Stomach (tissue), 4 donors: ENCODE data around the gene PUS3.
A peak's percentile ranks its signal among the peaks of the same experiment; 100 is the strongest.

ENCODE experiments used
- CTCF ChIP-seq, 7 experiments: fragments of 450-650 bp in 4 of 7; fragments of 200-600 bp in 3 of 7; sonication (generic) in 3 of 7; IDR thresholded peaks; one replicate each; pipeline ENCODE4 v1.5.1; 2016 to 2019; ENCODE audit warnings: antibody characterized with exemption in 7 of 7, control low read depth in 2 of 7, mild to moderate bottlenecking in 1 of 7
- POLR2AphosphoS5 ChIP-seq, 3 donors: sonication (generic); formaldehyde crosslinking; IDR thresholded peaks; one replicate each; pipeline ENCODE4 v1.6.1; 2016; ENCODE audit warnings: antibody characterized with exemption in 3 of 3

- TF ChIP-seq CTCF (IDR thresholded peaks at IDR 0.05) (peak in 4 of 7 experiments; percentile 7 to 34 (median 18)), POLR2AphosphoS5 (IDR thresholded peaks at IDR 0.05) (peak; percentile 88 to 94 (median 92))
These were observed 15.4 kb downstream of the PUS3 start, which contains the start of gene HYLS1 for GRCh38 chr11:125887373-125888324.
